HG02763 (cell line): ENCODE measurements around the gene SUV39H1.
A peak's percentile ranks its signal among the peaks of the same experiment; 100 is the strongest.
"Not testable (repeated sequence)": the region's sequence is repeated elsewhere in the genome, so short reads cannot be mapped to it uniquely, and the experiment has no call there.

ENCODE experiments used
- ATAC-seq: cut with Tn5 transposase; IDR thresholded peaks from one replicate; pipeline ENCODE4 v1.9.1; 2021; ENCODE audit warnings: mild to moderate bottlenecking, moderate library complexity; ENCODE audit not compliant: unreplicated experiment

Gene SUV39H1, protein sequence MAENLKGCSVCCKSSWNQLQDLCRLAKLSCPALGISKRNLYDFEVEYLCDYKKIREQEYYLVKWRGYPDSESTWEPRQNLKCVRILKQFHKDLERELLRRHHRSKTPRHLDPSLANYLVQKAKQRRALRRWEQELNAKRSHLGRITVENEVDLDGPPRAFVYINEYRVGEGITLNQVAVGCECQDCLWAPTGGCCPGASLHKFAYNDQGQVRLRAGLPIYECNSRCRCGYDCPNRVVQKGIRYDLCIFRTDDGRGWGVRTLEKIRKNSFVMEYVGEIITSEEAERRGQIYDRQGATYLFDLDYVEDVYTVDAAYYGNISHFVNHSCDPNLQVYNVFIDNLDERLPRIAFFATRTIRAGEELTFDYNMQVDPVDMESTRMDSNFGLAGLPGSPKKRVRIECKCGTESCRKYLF

DNA sequence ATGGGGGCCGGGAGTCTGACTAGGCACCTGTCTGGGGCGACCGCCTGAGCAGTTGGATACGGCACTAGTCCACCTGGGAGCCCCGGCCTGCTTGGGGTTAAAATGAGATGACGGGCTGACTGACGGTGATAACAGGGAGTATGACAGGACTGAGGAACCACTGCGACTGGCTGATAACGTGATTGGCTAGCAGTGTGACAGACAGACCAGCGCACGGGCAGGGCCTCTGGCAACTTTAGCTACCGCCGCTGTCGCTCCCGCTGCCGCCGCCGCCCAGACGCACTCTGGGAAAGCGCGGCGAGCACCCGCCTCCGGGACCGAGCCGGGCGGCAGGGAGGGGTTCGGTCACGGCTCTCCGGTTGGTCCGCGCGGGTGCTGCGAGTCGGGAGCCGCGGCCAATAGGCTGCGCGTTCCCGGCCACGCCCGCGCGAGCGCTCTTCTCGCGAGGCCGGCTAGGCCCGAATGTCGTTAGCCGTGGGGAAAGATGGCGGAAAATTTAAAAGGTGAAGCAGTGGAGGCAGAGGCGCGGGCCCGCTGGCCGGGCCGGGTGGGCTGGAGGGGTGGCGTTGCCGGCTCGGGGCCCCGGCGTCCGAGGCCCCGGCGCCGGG is at the start of gene SUV39H1:
SUV39H1 (plus strand) TSS at position 434 of the 608 bp plus-strand sequence; CDS start at position 485, 51 bp downstream.
- peak; percentile 85 for ATAC-seq

DNA sequence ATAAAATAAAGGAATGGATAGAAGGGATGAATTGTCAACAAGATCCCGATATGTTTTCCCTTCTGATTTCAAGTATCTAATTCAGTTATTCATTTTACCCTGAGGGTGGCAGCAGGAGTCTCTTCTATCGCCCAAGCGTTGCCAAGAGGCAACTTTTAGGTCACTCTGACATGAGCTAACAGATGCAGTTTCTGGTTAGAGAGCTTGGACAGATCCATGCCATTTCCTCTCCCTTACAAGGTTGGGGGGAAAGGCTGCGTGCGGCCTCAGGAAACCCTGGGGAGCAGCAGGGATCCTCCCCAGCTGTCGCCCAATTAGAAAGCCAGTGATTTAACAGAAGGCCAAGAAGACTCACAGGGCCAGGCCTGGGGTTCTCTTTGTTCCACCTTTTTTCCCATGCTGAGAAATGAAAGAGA is 48.2 kb upstream of the SUV39H1 start:
- ATAC-seq: no peak

DNA sequence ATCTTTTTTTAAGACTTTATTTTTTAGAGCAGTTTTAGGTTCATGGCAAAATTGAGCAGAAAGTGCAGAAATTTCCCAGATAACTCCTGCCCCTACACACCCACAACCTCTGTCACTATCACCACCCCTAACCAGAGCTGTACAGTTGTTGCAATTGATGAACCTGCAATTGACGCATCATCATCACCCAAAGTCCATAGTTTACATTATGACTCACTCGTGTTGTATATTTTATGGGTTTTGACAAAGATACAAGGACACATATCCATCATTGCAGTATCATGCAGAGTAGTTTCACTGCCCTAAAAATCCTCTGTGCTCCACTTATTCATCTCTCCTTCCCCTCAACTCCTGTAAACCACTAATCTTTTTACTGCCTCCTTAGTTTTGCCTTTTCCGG is 47.4 kb upstream of the SUV39H1 start:
- no peak for ATAC-seq

DNA sequence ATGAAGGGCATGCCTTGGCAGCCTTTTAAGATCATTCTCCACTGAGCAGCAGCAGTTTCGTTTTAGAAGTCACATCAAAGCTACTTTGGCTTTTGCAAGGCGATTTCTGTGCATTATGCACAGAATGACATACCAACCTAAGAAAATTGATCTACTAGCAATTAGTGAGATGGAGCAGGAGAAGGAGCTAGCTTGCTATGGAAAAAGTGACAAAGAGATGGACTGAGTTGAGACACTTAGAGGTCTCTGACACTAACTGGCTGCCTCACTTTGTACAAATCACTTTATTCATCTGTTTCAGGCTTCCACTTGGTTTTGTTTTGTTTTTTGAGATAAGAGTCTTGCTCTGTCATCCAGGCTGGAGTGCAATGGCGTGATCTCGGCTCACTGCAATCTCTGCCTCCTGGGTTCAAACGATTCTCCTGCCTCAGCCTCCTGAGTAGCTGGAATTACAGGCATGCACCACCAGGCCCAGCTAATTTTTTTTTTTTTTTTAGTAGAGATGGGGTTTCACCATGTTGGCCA is 44.4 kb upstream of the SUV39H1 start:
- not testable (repeated sequence) for ATAC-seq

DNA sequence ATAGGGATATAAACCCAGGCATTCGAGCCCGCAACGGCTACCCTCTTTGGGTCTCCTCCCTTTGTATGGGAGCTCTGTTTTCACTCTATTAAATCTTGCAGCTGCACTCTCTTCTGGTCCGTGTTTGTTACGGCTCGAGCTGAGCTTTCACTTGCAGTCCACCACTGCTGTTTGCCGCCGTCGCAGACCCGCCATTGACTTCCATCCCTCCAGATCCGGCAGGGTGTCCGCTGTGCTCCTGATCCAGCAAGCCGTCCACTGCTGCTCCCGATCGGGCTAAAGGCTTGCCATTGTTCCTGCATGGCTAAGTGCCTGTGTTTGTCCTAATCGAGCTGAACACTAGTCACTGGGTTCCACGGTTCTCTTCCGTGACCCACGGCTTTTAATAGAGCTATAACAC is 41.8 kb upstream of the SUV39H1 start:
- not testable (repeated sequence) for ATAC-seq

DNA sequence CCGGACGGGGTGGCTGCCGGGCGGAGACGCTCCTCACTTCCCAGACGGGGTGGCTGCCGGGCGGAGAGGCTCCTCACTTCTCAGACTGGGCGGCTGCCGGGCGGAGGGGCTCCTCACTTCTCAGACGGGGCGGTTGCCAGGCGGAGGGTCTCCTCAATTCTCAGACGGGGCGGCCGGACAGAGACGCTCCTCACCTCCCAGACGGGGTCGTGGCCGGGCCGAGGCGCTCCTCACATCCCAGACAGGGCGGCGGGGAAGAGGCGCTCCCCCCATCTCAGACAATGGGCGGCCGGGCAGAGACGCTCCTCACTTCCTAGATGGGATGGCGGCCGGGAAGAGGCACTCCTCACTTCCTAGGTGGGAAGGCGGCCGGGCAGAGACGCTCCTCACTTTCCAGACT is 36.8 kb upstream of the SUV39H1 start:
- ATAC-seq: not testable (repeated sequence)

DNA sequence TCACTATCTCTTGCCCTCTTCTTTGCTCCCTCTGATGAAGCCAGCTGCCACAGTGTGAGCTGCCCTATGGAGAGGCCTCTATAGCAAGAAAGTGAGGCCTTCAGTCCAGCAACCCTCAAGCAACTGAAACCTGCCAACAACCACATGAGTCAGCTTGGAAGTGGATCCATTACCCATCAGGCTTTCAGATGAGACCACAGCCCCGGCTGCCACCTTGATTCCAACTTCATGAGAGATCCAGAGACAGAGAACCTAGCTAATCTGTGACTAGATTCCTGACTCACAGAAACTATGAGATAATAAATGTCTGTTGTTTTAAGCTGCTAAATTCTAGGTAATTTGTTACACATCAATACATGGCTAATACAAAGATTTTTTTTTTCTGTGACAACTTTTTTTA is 33.3 kb upstream of the SUV39H1 start:
- ATAC-seq: no peak

DNA sequence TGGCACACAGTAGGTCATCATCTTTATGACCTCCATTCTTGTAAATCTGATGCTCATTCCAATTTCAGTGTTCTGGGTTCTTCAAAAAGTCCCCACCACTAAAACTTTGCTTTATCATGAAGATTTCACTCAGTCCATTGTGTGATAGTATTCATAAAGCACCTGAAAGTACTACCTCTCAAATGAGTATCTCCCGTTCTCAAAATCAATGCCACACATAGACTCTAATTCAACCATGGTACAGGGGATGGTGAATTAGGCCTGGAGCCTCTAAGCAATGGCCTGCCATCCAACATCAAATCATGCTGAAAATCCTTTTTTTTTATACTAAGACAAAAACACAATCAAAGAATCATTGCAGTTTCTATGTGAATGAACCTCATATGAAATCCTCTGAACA is 32.4 kb upstream of the SUV39H1 start:
- no peak for ATAC-seq

DNA sequence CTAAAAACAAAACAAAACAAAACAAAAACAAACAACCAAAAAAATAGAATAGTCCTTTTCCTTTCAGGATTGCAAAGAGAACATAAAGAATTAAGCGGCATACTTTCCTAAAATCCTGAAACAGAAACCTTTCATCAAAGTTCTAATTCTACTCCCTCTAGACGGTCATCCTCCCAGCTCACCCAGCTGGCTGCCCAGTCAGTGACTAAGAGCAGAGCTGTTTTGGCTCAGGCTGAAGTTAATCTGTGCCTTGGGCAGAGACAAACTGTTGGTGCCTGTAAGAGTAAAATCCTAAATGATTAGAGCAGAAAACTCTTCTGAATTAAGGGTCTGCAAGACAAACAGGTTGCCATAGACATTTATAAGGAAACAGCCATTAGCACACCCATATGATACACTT is 30.5 kb upstream of the SUV39H1 start:
- no peak for ATAC-seq

DNA sequence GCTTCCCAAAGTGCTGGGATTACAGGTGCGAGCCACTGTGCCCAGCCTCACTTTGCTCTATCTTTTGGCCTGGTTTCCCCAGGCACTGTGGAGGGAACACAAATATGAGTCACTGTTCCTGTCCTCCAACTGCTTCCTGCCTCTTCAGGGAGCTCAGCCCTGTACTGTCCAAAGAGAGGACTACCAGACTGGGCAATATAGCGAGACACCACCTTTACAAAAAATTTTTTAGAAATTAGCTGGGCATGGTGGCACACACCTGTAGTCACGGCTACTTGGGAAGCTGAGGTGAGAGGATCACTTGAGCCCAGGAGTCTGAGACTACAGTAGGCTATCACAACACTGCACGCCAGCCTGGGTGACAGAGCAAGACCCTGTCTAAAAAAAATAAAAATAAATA is 29.9 kb upstream of the SUV39H1 start:
- no peak for ATAC-seq

DNA sequence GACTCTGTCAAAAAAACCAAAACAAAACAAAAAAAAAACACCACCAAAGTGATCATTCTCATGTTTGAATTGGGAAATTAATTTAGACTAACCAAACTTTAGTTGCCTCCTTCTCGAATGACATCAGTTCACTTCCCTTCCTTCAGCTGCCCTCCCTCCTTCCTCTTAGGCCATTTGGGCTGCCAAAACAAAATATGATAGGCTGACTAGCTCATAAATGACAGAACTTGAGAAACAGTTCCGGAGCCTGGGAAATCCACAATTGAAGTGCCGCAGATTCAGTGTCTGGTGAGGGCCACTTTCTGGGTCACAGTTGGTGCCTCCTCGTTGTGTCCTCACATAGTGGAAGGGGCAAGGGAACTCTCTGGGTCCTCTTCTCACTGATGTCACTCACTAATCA is 29.0 kb upstream of the SUV39H1 start:
- no peak for ATAC-seq

DNA sequence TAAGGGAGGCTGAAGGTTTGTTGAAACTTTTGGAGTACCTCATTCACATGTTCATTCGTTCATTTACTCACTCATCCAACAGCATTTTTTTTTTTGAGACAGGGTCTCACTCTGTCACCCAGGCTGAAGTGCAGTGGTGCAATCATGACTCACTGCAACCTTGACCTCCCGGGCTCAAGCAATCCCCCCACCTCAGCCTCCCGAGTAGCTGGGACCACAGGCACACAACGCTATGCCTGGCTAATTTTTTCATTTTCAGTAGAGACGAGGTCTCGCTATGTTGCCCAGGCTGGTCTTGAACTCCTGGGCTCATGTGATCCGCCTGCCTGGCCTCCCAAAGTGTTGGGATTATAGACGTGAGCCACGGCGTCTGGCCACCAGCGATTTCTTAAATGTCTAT is 28.3 kb upstream of the SUV39H1 start:
- ATAC-seq: not testable (repeated sequence)

DNA sequence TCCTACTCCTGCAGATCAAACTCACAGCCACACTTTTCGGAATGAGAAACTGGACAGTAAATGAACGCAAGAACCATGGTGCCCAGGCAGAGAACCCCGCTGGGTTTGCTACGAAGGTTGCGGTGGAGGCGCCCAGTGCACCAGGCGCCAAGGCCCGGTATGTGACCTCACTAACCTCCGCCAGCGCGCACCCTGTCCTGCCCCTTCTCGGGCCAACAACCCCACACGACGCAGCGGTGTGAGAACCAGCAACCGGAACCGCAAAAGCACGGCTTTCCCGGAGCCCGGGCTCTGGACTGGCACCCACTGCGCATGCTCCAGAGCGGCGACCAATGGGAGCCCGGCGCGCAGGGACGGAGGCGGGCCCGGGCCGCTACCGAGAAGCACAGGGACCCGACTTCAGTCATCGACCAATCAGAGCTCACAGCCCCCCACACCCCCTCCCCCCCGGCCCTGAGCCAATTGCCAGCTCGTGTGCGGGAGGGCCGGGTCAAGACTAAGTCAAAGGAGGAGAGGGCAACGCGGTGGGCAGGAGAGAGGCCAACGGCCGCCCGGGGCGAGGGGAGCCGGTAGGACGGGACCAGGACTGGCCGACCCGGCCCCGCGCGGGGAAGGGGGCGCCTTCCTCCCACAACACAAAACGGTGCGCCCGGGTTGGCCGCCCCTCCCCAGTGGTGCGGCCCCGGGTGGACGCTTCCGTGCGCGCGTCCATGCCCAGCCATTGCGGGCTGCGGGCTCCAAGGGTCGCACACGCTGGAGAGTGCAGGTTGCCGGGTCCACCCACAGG is 20.2 kb upstream of the SUV39H1 start:
- ATAC-seq: peak; percentile 89

DNA sequence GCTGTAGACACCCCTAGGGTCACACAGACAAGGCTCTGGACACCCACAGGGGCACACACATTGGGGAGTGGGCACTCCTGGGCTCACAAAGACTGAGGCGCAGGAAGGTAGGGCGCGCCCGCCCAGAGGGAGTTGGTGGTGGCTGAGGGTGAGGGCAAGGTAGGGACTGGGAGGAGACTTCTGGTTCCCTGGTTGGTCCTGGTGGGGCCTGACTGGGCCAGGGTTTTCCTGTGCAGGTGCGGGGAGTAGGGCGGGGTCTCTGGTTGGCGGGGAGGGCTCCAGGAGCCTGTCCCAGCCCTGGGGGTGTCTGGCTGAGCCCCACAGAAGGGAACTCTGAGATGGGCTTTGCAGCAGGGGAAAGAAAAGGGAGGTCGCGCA is 19.7 kb upstream of the SUV39H1 start:
- ATAC-seq: peak; percentile 10

DNA sequence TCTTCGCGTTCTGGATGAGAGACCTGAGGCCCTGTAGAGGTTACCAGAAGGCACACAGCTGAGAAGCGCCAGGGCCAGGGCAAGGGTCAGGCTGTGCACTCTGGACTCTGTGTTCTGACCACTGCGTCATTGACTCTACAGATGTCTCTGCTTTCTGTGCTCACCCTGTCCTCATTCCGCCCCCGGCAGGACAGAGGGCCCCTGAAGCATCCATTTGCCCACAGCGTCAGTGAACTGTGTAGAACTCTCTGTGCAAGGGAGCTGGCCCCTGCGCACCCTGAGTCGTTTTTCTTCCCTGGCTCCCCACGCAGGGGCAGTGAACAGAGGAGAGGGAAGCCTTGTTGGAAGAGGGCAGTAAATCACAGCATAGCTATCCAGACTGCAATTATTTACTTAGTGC is 19.0 kb upstream of the SUV39H1 start:
- no peak for ATAC-seq

DNA sequence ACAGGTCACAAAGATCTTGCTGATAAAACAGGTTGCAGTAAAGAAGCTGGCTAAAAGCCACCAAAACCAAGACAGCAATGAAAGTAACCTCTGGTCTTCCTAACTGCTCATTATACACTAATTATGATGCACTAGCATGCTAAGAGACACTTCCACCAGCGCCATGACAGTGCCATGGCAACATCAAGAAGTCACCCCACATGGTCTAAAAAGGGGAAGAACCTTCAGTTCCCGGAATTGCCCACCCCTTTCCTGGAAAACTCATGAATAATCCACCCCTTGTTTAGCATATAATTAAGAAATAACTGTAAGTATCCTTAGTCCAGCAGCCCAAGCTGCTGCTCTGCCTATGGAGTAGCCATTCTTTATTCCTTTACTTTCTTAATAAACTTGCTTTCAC is 16.1 kb upstream of the SUV39H1 start:
- not testable (repeated sequence) for ATAC-seq

DNA sequence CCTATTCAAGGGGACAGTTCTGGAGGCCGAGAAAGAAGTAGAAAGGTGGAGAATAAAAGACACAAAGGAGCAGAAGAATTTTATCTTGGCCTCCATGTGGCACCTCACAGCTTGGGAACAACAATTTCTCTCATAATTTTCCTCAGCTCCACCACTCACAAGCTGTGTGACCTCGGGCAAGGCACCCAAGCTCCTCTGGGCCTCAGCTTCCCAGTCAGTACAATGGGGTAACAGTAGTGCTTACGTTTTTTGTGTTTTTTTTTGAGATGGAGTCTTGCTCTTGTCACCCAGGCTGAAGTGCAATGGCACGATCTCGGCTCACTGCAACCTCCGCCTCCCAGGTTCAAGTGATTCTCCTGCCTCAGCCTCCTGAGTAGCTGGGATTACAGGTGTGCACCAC is 15.6 kb upstream of the SUV39H1 start:
- not testable (repeated sequence) for ATAC-seq

DNA sequence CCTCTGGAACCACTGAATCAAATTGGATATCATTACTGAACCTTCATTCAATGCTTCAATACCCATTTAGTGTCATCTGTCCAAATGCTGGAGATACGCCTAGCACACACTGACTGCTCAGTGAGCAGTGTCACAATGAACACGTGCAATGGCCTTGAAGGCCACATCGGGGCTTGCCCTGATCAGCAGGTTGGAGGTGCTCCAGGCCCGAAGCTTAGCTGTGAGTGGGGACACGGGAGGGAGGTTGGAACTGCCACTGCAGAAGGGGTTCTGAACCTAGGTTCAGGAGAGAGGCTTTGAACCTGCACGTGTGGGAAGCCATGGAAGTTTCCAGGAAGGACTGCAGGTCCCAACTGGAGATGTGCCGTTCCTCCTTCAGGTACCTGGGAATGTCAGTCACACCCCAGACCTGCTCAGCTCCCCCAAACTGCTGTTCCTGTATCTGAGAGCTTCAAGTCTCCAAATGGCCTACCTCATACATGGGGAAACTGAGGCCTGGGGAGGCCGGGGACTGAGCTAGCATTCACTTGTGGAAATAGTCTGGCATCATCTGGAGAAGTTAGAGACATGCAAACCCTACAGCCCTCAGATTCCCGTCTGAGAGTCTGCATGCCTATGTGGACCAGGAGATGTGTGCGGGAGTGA is 14.9 kb upstream of the SUV39H1 start:
- no peak for ATAC-seq

DNA sequence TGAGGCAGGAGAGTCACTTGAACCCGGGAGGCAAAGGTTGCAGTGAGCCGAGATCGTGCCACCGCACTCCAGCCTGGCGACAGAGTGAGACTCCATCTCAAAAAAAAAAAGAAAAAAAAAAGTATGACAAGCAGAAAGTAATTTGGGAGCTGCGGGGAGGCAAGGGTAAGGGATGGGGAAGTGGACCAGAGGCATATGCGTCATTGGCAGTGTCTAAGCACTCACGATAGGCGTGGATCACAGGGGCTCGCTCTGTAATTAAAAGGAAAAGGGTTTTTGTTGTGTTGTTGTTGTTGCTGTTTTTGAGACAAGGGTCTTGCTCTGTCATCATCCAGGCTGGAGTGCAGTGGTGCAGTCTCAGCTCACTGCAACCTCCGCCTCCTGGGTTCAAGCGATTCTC is 13.7 kb upstream of the SUV39H1 start:
- not testable (repeated sequence) for ATAC-seq

DNA sequence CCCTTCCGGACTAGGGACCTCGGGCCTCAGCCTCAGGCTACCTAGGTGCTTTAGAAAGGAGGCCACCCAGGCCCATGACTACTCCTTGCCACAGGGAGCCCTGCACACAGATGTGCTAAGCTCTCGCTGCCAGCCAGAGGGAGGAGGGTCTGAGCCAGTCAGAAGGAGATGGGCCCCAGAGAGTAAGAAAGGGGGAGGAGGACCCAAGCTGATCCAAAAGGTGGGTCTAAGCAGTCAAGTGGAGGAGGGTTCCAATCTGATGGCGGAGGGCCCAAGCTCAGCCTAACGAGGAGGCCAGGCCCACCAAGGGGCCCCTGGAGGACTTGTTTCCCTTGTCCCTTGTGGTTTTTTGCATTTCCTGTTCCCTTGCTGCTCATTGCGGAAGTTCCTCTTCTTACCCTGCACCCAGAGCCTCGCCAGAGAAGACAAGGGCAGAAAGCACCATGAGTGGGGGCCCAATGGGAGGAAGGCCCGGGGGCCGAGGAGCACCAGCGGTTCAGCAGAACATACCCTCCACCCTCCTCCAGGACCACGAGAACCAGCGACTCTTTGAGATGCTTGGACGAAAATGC is 13.0 kb upstream of the SUV39H1 start, which contains the start of gene WAS:
WAS (plus strand) TSS at position 389 of the 572 bp plus-strand sequence; CDS start at position 444, 55 bp downstream.
- ATAC-seq: no peak
